ENCODE results near the gene MAML3.
A peak's percentile ranks its signal among the peaks of the same experiment; 100 is the strongest.

The MAML3 gene

DNA sequence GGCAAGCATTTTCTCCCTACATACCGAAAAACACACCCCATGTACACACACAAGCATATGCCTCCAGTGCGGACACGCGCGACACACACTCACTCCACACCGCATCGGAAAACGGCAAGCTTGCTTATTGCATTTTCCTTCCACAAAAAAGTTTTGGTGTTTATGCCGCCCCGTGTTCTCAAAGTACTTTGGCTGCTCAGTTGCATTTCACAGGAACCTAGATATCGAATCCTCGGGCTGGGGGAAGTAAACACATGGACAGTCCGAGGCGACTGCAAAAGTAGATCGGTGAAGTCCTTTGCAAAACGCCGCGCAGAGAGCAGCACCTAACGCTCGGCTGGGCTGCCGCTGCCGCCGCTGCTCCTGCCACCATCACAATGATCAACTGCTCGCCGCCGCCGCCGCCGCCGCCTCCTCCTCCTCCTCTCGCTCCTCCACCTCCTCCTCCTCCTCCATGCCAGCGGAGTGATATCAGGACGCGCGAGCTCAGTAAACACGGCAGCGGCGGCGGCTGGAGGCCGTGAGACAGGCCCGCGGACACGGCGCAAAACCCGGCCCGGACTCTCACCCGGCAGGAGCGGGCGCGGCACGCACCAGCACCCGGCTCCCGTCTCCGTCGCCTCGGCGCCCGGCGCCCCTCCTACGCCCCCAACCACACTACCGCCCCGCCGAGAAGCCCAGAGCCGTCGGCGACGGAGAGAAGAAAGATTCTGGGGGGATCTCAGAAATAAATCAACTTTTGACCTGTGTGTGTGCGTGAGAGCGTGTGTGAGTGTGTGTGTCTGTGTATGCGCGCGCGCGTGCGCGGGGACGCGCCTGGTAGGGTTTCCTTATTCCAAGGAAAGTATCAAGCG lies at the start of gene MAML3:
Gene MAML3 (minus strand): TSS at position 467 of the 854 bp plus-strand sequence. CDS start 857 bp downstream, outside the sequence.
- DNase-seq: peak; percentile 86

DNA sequence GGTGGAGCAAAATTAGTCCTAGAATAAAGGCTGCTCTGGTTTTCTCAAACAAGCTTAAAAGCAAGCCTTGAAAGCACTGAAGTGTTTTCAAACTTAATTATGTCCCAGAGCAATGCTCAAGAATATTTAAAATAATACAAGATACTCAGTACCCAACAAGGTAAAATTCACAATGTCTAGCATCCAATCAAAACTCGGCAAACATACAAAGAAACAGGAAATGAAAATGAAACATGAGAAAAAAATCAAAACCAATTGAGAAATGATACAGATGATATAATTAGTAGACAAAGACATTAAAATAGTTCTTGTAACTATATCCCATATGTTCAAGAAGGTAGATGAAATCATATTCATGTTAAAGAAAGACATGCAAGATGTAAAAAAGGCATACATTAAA lies 45.0 kb upstream of the MAML3 start:
- no peak for DNase-seq

DNA sequence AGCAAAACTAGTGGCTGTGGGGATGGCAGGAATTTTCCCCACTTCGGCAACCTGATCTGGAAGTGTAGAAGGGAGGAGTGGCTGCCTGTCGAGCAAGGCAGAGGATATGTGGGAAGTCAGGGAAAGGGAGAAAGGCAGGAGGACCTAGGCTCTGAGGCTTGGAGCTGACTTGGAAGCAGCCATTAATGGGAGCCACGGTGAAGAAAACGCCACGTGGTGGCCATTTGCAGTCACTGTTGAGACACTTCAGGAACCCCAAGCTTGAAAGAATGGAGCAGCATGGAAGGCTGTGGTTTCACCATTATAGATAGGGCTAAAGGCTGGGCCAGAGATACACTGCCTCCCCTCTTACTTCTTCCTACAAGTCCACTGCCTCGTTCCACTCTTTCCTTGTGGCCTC lies 41.8 kb upstream of the MAML3 start:
- DNase-seq: no peak

DNA sequence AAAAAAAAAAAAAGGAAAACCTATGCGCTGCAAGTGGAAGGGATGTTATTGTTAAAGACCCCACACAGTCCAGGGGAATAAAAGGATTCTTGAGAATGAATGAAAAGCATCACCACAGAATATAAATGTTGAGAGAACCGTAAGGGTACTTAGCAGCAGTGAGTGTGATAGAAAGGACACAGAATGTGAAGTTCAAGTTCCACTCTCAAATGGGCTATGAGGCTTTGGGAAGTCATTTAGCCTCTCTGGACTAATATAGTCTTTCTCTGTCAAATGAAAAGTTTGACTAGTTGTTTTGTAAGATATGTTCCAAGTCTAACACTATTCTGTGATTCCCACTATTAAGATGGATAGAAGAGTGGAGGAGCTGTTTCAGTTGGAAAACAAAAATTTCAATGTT lies 35.8 kb upstream of the MAML3 start:
- DNase-seq: no peak

- DNase-seq: no peak
Measured at GRCh38 chr4:140188975-140189374, 35.0 kb upstream of the MAML3 start.

GRCh38 chr4:140187316-140187695 lies 33.3 kb upstream of the MAML3 start:
- DNase-seq: no peak

GRCh38 chr4:140186651-140187315 lies 32.8 kb upstream of the MAML3 start:
- no peak for DNase-seq

DNA sequence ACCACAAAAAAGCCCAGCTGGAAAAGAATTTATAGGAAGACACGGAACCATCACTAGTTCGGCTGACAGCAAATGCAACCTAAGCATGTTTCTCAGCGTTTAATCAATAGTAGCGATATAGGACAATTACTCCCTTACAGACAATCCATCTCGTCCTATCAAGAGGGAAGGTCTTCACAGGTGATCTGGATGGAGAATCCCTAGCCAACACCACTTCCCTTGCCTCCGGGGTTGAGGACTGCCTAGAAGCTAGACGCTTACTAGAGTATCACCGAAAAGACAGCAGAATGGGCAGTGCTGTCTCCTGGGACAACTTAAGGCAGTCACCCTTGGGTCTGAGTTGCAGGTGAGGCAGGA lies 32.1 kb upstream of the MAML3 start:
- DNase-seq: no peak

- DNase-seq: no peak
Measured at GRCh38 chr4:140185412-140186081, 31.6 kb upstream of the MAML3 start.

DNA sequence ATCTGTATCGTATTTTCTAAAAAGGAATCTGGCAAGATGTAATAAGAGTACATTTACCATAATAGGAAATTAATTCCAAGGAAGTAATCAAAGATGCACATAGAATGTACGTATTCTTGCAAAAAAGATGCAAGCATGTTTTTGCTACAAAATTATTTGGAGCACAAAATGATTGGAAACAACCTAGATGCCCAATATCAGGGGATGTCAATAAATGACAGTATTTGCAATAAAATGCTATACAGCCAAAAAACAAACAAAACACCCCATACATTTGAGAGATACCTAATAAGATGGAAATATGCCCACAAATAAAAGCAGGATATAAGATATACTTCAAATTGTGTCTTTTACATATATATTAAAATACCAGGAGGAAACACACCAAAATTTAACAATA lies 29.3 kb upstream of the MAML3 start:
- no peak for DNase-seq

DNA sequence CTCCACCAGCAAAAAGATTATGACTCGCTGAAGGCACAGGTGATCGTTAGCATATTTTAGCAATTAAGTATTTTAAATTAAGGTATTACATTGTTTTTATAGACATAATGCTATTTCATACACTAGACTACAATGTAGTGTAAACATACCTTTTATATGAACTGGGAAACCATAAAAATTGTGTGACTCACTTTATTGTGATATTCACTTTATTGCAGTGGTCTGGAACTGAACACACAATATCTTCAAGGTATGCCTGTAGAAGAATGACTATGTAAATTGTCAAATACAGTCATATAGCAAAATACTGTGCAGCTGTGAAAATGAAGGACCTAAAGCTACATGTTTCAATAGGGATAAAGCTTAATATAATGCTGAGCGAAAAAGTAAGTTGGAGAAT lies 26.6 kb upstream of the MAML3 start:
- no peak for DNase-seq

GRCh38 chr4:140176735-140177134 lies 22.8 kb upstream of the MAML3 start:
- DNase-seq: no peak

DNA sequence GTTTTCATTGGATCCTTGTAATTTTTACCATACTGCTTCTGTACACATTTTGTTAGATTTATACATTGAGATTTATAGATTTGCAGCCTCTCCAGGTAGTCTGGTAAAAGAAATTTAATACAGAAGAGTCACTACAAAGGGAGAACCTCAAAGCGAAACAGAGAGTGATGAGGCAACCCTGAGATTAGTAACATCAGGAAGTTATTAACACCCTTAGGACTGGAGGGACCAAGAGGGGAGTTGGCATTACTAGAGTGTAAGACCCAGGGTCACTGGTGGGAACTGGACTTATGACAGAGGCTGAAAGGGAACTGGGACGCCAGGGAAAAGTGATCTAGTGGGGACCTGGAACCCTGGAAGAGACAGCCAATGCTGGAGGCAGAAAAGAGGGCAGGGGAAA lies 20.6 kb upstream of the MAML3 start:
- no peak for DNase-seq

DNA sequence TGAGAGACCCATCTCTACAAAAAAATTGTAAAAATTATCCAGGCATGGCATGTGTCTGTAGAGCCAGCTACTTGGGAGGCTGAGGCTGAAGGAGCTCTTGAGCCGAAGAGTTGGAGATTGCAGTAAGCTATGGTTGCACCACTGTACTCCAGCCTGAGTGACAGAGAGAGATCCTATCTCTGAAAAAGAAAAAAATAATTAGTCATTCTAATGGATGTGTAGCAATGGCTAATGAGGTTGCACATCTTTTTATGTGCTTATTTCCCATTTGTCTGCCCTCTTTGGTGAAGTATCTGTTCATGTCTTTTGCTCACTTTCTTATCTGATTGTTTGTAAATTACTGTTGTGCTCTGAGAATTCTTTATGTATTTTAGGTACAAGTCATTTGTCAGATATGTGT lies 19.0 kb upstream of the MAML3 start:
- DNase-seq: no peak

DNA sequence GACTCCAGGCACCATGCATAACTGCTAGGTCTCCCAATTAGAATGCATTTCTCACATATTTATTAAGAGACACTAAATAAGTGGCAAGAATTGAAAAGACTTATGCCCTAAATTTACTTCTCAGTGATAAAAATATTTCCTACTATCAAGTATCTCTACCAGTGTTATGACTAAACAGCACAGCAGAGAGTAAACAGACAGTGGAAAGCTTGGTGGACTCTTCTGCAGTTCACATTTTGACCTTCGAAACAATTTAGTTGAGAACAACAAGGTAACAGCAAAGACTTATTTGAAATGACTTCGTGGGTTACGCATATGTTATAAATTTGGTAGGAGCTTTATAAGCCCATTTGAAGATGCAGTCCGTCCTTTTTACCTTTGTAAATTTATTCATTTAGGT lies 16.3 kb upstream of the MAML3 start:
- no peak for DNase-seq

DNA sequence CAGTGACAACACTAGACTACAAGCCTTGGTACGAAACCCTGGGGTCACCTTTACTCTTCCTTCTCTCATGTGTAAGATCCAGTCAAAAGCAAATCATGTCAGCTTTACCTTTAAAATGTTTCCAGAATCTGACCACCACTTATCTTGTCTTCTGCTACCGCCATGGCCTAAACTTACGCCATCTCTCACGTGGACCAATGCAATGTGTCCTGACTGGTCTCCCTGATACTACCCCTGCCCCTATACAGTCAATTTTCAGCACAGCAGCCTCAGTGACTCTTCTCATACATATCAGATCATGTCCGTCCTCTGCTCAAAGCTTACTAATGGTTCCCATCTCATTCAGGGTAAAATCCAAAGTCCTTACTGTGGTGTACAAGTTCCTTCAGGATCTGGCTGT lies 15.0 kb upstream of the MAML3 start:
- DNase-seq: no peak

- no peak for DNase-seq
Measured at GRCh38 chr4:140168474-140168873, 14.5 kb upstream of the MAML3 start.

DNA sequence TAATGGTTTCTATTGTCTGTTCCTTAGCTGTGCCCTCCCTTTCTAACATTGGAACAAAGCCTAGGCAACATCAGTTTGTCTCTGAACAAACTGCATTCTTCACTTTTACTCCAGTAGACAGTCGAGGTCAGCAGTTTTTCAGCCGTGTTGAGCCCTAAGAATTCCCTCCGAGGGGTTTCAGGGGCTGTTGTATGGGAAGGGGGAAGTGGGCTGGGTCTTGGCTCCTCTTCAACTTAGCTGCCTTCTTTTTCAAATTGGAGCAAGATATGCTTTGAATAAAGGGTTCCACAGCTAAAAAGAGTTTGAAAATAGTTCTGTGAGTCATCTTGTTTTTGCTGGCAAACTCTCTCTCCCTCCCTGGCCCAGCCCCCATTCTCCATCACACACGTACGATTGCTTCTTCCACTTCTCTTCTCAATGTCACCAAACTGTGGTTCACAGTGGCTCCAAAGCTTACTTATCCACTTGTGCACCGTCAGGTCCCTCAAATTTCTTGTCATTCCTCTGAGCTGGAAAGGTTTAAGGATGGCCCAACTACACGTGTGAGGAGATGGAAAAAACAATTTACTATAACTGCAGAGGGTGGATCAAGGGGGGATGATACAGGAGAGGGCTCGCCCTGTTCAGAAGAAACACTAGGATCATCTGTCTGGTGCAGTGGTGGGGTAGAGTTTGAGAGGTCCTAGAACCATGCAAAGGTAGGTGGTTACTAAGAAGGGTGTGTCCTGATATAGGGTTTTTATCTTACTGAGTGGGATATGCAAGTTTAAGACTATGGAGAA lies 9.2 kb upstream of the MAML3 start:
- no peak for DNase-seq

DNA sequence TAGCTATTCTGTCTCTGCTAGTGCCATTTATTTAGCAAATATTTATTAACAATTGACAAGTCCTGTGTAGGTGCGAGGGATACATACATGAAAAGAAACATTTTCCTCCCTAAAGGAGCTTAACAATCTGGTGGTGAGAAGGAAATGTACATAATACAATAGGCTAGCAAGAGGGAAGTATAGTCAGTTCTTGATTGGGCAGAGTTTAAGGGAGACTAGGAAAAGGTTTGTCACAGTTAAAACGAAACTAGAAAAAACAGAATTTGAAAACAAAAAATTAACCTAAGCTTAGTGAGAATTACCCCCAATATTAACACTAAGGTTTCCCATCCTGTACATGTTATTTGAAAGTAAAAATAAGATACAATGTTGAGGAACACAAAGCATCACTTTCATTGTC lies 8.6 kb upstream of the MAML3 start:
- no peak for DNase-seq

DNA sequence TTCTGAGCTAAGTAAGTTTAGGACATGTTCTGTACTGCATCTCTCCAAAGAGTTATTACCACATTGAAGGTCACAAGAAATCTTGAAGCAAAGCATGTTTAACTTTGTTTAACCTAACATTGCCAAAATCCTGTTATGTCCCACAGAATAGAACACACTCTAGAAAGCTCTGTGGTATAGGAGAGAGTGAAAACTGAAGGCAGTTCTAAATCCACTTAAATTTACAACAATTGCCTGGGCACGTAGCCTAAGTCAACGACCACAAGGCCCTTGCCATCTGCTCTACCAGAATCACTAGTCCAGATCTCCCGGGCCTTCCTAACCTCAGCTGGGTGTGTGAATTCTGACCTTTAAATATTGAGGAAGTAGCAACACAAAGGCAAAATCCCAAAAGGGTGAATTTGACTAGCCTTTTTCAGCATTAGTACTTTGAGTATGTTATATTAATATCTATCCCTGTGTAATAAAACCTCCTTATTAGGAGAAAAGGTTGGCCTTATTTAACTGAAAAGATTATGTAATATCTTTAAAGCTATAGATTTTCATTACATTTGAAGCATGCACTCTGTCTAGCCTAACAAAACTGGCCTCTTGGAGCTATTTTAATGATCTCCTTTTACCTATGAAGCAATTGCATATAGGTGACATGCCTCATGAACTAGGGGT lies 4.5 kb upstream of the MAML3 start:
- DNase-seq: peak; percentile 50

- DNase-seq: no peak
Measured at GRCh38 chr4:140157341-140157740, 3.4 kb upstream of the MAML3 start.

GRCh38 chr4:140156529-140157171 lies 2.7 kb upstream of the MAML3 start:
- no peak for DNase-seq

Measured in NCI-H1105 (cell line).